Activated CD4-positive, CD25-positive, alpha-beta regulatory T cell treated with anti-CD3 and anti-CD28 coated beads, Interleukin-2, amount 50 U/mL, for 72 hours (primary cell): ENCODE results near the gene CDA.
"Not testable (repeated sequence)": the region's sequence is repeated elsewhere in the genome, so short reads cannot be mapped to it uniquely, and the experiment has no call there.

Experiments
- DNase-seq: peaks from one replicate; pipeline ENCODE4 v3.0.0; 2021

The CDA gene

DNA sequence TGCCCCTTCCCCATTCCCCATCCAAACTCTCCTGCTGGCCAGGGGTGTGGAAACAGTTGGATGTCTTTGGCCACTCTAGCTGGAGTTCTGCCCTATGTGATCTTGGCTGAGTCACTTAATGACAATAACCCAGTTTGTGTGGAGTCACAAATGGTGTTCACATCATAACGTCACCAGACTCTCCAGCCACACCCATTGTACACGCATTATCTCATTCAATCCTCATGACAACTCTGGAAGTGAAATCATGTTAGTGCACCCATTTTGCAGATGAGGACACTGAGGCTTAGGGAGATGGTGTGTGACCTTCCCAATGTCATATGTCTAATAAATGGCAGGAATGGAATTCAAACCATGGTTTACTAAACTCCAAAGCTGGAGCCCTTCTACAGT lies 1.2 kb upstream of the CDA start:
- no peak for DNase-seq

DNA sequence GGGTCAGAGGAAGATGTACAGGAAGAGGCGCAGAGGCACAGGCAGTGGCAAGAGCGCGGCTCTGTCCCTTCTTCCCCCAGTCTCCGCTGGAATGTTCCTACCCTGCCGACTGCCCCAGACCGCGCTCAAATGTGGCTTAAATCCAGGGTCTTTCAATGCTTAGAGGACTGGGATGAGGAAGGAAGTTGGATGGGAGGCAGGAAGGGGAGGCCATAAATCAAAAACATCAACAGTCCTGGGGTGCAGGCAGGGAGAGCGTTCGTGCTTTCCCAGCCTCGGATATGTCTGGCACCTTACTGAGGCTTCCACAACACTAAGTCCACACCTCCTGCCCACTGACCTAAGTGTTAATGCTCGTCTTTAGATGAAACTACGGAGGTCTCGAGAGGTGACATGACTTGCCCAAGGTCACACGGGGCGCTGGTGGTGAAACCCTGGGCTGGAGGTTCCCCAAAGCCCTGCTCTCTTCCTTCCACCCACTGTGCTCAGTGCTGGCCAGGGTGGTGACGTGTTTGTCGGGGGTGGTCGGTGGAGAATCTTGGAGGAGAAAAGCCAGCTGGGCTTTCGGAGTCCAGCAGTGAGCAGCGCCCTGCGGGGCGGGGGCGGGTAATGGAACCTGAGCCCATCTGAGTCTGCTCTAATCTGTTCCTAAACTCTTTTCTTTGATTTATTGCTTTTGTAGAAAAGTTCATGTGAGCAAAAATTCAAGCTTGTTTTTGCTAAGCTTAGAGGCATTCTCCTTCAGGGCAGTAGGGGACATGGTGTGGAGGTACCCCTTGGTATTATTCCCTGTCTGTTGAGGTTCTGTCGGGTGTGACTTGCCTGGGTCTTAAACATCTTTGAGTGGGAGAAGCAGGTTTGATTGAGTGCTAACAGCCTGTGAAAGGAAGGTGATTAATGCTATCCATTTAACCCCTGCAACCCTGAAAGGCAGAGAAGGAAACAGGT lies 708 bp downstream of the CDA start:
- no peak for DNase-seq

DNA sequence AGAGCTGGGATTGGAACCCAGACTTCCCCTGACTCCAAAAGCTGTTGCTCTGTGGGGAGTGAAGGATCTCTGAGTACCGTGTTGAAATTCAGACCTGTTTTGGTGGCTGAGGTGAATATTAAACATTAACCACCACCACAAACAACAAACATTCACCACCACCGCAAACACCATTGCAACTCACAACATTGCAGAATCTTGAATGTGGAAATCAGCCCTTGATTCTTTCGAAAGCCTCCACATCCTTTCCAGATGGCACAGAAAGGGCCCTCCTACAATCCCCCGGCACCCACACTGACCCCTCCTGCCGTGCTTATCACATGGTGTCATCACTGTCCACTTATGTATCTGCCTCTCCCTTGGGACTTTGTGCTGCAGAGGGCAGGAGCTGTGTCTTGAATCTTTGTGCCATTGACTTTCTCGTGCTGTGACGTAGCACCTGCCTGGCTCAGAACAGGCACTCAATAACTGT lies 1.4 kb downstream of the CDA start:
- DNase-seq, result no peak

DNA sequence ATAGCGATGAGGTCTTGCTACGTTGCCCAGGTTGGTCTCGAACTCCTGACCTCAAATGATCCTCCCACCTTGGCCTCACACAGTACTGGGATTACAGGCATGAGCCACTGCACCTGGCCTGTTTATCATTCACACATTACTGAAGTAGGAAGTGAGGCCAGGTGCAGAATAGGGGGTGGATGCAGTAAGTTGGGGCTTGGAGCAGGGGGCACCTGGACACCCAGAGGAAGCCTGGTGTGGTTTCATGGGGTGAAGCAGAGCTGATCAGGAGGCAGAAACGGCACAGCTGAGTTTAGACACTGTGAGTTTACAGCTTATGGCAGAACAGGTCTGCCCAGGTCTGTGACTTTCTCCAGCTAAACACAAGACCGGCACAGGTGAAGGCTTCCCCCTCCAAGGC lies 4.9 kb downstream of the CDA start:
- DNase-seq, result no peak

- no peak for DNase-seq
These were observed 5.8 kb downstream of the CDA start for GRCh38 chr1:20594746-20595145.

GRCh38 chr1:20596106-20596505 lies 7.2 kb downstream of the CDA start:
- DNase-seq, result no peak

DNA sequence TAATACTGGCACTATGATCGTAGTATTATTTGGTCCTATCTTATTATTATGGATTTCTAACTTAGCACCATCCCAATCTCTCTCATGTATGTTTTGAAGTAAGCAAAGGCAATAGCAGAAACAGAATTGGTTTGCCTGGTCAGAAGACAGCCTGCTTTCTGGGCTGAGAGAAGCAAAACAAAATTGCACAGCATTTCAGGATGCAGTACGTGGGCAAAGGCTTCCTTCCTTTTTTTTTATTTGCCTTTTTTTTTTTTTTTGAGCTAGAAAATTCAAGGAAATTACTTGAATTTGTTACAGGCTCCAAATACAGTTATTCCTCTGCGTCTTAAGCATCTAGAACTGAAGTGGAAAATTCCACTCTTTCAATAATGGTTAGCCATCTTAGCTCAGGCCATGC lies 8.8 kb downstream of the CDA start:
- DNase-seq, result no peak

DNA sequence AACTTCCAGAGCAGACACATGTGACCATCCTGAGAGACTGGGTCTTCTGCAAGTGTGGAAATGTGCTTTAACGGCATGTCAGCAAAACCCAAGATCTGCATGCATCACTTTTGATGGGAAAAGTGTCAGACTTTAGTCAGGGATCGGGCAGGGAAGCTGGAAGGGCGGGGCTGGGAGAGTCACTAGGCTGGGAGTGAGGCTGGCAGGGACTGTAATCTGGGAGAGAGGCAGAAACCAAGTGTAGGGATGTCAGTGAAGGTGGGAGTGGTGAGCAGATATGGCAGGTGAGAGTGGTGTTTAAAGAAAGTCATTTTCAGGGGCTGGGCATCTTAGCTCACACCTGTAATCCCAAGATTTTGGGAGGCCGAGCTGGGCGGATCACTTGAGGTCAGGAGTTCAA lies 11.3 kb downstream of the CDA start:
- DNase-seq, result no peak

GRCh38 chr1:20601129-20601825 lies 12.4 kb downstream of the CDA start:
- no peak for DNase-seq

DNA sequence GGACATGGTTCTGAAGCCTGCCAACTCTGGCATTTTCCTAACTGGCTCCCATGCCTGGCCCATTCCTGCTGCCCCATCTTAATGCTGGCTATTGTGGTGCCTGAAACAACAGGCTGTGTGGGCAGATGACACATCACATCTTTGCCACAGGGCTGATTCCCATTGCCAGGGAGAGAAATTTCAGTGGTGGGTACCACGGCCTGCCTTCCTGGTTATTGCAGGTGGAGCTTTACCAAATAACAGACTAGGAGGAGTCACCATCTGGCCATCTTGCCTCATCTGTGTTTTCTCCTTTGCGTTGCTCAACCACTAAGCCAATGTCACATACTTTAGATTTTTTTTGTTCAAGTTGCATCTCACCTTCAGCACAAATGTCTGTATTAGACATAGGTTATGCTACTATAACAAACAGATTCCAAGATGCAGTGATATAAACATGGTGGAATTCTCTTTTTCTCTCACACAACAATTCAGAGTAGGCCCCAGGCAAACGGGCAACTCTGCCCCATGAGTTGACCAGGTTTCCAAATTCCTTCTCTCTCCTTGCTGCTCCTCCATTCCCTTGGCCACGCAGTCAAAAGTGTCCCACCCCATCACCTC lies 14.1 kb downstream of the CDA start:
- DNase-seq, result no peak

GRCh38 chr1:20603504-20604464 lies 14.9 kb downstream of the CDA start:
- no peak for DNase-seq

GRCh38 chr1:20604678-20605077 lies 15.8 kb downstream of the CDA start:
- no peak for DNase-seq

DNA sequence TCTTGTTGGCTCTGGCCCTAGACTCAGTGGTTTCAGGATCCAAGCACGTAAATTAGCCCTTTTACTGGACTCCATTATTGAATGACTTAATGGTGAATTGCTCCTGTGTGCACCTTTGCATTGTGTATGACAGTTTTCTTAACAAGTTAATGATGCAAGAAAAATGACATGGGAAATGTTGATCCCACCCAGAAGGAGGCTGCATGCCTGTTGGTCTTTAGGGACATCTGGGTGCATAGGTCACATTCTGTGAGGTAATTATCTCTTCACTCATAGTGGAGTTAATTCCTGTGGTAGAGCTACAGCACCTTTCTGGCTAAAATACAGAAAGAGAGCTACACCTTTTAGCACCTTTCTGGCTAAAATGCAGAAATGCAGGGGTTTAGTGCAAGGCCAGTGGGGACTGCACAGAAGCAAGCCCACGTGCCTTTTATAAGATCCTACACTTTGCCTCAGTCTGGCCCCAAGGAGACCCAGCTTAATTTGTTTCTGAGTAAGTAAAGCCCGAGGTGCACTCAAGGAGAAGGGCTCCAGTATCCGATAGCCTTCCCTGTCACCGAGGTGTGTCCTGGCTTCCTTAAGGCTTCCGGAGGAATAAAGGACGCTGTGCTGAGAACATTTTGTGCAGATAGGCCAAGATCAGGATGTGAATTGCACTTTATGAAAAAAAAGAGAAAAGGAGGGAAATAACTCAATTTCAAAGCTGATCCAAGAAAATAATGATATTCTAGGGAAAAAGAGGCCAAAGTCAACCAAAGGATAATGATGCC lies 18.1 kb downstream of the CDA start:
- DNase-seq, result not testable (repeated sequence)

GRCh38 chr1:20609541-20609940 lies 20.6 kb downstream of the CDA start:
- DNase-seq, result no peak

- DNase-seq, result no peak
These were observed 22.1 kb downstream of the CDA start for GRCh38 chr1:20610970-20611369.

- no peak for DNase-seq
These were observed 22.8 kb downstream of the CDA start for GRCh38 chr1:20611652-20612051.

DNA sequence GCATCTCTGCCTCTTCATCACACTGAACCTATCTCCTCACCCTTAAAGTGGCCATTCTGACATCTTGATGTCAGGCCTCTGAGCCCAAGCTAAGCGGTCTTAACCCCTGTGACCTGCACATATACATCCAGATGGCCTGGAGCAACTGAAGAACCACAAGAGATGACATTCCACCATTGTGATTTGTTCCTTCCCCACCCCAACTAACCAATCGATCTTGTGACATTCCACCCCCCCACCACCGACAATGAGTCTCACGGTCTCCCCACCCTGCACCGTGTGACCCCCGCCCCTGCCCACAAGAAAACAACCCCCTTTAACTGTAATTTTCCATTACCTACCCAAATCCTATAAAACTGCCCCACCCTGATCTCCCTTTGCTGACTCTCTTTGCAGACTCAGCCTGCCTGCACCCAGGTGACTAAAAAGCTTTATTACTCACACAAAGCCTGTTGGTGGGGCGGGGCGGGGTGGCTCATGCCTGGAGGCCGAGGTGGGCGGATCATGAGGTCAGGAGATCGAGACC lies 23.4 kb downstream of the CDA start:
- DNase-seq, result no peak

DNA sequence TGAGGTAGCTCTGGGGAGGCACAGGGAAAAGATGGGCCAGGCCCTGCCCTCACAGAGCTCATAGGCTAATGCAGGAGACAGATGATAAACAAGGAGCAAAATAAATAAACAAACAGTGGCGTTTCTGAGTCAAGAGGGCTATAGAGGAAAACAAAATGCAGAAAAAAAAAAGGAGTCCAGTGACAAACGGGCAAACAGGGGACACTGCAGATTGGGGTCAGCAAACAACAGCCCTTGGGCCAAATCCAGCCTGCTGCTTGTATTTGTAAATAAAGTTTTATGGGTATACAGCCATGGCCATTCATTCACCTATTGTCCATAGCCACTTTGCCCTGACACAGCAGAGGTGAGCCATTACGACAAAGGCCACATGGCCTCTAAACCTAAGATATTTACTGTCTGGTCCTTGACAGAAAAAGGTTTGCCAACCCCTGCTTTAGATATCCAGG lies 25.3 kb downstream of the CDA start:
- DNase-seq, result no peak

DNA sequence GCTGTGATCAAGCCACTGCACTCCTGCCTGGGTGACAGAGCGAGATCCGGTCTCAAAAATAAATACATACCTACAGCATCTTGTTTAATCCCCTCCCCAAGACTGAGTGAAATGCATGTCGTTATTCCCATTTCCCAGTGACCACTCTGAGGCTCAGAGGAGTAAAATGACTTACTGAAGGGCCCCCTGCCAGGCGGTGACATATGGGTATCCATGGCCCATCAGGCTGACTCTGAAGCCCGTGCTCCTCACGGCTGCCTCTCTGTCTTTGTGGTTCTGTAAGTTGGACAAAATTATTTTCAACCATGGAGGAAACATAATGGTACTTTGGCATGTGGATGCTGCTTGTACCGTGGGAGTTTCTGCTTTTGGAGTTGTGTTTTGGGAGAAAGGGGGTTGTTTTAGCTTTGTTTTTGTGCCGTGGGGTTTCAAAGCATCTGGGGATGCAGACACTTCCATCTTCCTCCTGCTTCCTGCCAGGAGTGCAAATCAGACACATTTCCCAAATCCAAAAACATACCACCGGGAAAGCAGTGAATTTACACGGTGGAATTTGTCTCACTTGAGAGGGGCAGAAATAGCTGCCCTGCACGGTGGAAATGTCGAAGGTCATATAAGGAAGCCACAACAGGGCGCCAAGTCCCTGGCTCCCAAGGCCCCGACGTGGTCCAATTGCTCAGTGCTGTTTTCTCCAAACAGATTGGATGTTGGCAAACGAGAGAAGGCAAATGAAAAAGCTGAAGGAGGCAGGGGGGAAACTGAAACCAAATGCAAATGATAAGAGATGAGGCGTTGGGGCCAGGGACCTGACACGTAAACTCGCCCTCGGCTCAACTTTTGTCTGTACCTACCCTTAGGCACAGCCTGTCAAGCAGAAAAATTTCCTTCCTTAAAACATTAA lies 27.3 kb downstream of the CDA start:
- no peak for DNase-seq

- DNase-seq, result no peak
These were observed 28.1 kb downstream of the CDA start for GRCh38 chr1:20616847-20617487.
